Measurements from ENCODE around the gene DYRK1A.

GRCh38 chr21:37415939-37416338 is 49.4 kb downstream of the DYRK1A start:
- TF ChIP-seq CTCF (IDR thresholded peaks at IDR 0.05): no peak
- no peak for TF ChIP-seq POLR2A (IDR thresholded peaks at IDR 0.05)

Data from heart left ventricle (tissue), 13 donors.